ENCODE measurements around the gene WDR59.

Gene WDR59

DNA sequence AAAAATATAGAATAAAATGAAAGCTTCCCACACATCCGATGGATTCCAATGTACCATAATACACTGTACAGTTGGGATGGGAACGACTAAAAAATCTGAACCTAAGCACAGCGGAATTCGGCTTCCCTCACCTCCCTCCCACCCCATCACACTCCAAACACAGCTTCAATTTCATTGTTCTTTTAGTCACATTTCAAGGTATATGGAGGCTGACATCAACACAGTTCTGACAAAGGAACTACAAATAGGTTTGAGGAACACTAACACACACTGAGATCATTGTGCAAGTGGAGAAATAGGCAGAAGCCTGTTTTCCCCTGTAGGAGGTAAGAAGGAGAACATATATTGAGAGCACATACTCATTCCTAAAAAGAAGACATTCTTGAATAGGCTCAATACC is 85.1 kb downstream of the WDR59 start:
- DNase-seq: no peak

GRCh38 chr16:74898659-74899058 is 86.3 kb downstream of the WDR59 start:
- peak; percentile 5 for DNase-seq

GRCh38 chr16:74896389-74897370 is 88.2 kb downstream of the WDR59 start:
- no peak for DNase-seq

GRCh38 chr16:74893541-74893940 is 91.4 kb downstream of the WDR59 start:
- DNase-seq: no peak

DNA sequence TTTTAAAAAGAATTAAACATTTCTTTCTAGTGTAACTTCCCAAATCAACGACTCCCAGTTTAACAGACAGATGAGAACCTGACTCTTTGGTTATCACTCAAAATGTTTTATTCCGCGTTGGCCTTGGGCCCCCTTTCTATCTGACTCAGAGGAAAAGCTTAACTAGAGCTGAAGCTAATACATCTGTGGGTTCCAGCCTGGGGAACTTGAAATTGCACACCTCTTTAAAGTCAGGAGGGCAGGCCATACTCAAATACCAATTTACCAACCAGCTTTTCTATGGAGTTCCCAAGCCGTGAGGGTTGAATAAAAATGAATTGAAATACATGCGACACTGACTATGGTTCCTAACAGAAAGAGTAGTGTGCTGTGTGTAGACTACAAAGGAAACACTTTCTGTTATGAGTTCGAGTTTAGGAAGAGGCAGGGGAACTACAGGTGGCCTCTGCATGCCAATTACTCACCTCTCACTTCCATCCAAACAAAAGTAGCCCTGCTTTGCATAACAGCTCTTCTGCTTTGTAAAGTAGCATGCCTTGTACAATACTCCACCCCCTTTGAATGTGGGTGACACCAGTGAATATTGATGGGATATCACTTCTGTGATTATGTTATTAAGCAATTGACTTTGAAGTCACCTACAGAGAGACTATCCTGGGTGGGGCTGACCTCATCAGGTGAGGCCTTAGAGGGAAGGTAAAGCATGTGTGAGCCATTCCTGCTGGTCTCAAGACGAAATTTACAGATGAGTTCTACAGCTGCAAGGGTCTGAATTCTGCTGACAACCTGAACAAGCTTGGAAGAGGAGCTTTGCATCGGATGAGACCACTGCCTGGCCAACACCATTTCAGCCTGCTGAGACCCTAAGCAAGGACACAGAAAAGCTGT is 92.1 kb downstream of the WDR59 start:
- DNase-seq: no peak

DNA sequence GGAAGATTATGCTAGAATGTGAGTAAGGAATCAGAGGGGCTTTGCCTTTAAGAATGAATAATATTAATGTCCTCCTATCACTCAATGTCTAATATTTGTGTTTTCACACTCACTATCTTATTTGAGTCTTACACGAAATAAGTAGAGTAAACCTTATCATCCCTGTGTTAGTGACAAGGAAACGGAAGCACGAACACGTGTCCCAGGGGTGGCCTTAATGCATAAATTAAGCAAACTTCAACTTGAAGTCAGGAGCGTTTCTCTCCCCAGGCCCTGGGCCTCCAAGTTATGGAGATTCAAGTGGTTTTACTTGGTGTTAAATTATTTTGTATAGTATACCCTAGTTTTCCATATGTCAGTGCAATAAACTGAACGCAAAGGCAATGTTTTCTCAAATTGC is 96.0 kb downstream of the WDR59 start:
- no peak for DNase-seq

- DNase-seq: no peak
These were observed 96.6 kb downstream of the WDR59 start for GRCh38 chr16:74888232-74888862.

- DNase-seq: no peak
These were observed 97.8 kb downstream of the WDR59 start for GRCh38 chr16:74887084-74887483.

DNA sequence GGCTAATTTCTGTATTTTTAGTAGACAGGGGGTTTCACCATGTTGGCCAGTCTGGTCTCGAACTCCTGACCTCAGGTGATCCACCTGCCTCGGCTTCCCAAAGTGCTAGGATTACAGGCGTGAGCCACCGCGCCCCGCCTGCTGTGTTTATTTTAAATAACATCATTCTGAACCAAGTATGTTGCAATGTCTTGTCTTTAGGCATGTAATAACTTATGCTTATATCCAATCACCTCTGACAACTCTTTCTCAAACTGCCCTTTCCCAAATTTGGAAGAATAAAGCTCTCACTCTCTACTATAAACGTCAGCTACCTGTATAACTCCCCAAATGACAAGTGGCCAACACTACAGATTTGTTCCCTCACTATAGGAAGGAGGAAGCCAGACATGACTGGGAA is 107.2 kb downstream of the WDR59 start:
- no peak for DNase-seq

DNA sequence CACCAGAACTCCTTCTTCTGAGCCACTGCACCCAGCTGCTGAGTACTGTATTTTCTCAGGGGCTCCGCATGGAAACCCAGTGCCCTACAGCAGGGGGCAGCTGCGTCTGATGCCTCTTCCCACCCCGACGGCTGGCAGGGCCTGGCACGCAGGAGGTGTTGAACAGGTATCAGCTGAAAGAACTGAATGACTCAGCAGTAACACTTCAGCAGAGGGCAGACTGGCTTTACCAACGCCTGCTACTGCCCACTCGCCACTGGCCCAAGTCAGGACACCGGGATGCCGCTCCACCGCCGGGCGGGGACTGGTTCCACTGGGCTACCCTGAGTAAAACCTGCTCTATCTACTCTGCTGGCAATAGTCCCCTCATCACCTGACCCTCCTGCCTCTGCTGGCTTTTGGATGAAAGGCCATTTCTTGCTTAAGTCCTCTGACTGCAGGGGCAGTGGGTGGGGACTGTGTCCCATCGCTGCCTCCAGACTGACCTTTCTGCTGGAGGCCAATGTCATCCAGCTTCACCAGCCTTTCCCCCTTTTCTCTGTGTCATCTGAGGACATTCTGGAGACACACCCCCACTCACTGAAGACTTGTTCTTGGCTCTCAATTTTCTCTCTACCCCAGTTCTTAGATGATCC is 109.9 kb downstream of the WDR59 start:
- no peak for DNase-seq

DNA sequence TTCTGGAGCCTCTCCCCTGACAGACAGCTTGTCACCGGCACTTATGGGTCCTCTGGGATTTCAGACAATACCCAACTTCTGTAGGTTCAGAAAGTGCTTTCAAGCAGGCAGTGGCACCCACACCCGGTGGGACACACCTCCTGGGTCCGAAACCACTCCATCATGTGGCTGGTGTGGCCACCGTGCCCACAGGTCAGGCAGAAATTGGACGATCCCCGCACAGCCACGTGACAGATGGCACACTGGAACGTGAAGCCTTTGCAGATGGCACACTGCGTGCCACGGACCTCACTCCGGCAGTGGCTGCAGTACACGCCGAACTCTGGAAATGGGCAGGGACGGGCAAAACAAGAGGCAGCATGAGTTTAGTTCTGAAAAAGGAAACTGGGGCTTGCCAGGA is 110.8 kb downstream of the WDR59 start:
- DNase-seq: no peak

- no peak for DNase-seq
These were observed 112.6 kb downstream of the WDR59 start for GRCh38 chr16:74872302-74872701.

DNA sequence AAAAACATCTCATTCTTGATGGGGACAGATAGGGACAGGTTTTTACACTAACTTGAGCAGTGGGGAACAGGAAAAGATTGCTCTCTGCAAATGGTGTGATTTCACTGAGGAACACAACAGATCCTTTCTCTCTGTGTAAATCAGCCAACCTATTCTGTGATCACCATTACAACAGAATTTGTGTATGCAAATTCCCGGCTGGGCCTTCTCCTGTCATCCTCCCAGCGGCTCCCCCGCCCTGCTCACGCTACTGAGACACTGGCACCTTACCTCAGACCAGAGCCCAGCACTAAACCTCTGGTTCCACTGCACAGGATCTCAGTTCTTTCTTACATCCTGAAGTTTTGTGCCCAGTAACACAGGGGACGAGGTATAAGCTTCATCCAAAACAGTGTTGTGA is 113.3 kb downstream of the WDR59 start:
- DNase-seq: no peak

- no peak for DNase-seq
These were observed 116.4 kb downstream of the WDR59 start for GRCh38 chr16:74868501-74868900.

- no peak for DNase-seq
These were observed 116.9 kb downstream of the WDR59 start for GRCh38 chr16:74868035-74868434.

- no peak for DNase-seq
These were observed 117.6 kb downstream of the WDR59 start for GRCh38 chr16:74867281-74867849.

DNA sequence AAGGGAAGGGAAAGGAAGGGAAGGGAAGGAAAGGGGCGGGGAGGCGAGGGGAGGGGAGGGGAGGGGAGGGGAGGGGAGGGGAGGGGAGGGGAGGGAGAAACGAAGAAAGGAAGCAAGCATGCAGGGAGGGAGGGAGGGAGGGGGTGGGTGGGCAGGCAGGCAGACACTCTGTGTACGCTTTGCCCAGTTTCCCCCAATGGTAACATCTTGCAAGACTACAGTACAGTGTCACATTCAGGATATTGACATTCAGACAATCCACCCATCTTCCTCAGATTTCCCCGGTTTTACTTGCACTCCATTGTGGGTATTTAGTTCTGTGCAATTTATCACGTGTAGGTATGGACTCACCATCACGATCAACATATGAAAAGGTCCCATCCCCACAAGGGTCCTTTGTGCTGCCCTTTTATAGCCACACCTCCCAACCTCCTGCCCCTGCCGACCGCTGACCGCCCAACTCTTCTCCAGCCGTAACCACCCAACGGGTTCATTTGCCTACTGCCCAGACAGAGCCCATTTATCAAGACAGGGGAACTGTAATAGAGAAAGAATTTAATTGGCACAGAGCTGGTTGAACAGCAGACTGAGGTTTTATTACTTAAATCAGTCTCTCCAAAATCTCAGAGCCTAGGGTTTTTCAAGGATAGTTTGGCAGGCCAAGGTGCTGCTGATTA is 118.9 kb downstream of the WDR59 start:
- DNase-seq: no peak

DNA sequence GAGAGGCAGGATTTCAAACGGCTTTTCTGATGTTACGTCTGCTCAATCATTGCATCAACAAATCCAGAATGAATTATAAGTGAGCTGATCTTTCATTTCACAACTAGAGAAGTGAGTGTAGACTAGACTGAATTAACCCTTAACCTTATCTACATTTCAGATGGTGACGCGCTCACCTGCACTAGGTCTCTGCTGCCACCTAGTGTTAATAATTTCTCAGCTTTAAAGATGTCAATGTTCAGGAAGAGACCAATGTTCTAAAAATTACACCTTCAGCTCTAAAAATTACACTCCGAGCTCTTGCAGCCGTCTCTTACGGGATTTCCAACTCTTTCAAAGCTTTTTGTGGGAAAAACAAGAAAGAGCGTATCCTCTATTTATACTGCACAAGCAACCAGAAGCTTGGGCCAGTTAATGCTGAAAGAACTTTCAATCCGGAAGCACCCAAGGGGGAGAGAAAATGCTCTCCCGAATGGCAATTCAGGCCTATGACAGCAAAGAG is 122.1 kb downstream of the WDR59 start:
- peak; percentile 64 for DNase-seq

DNA sequence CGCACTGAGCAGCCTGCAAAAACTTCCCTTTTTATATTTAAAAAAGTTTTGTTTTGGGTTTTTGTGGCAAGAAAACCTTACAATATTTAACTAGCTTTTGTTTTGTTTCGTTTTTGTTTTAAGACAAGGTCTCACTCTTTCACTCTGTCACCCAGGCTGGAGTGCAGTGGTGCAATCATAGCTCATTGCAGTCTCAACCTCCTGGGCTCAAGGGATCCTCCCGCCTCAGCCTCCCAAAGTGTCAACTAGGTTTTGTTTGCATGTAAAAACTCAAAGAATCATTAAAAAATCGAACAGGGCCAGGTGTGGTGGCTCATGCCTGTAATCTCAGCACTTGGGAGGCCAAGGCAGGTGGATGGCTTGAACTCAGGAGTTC is 132.4 kb downstream of the WDR59 start:
- no peak for DNase-seq

GRCh38 chr16:74850027-74850426 is 134.9 kb downstream of the WDR59 start:
- DNase-seq: no peak

- DNase-seq: no peak
These were observed 137.7 kb downstream of the WDR59 start for GRCh38 chr16:74847202-74847601.

DNA sequence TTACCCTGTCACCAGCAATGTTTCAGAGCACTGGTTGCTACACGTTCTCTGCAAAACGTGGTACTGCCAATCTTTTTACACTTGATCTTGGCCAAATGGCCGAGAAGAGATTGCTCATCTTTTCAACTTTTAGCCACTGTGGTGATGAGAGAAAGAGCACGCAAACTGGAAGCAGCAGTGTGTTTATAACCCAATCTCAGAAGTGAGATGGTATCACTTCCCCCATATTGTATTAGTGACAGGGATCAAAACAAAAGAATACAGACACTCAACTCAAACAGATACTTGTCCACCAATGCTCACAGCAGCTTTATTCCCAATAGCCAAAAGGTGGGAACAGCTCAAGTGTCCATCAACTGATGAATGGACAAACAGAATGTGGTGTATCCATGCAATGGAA is 138.2 kb downstream of the WDR59 start:
- DNase-seq: no peak

Measured in midbrain (tissue), 1 donor.